HepG2 (cell line): ENCODE measurements around the gene ARG2. TPM values are rescaled to one million over a fixed set of nuclear protein-coding genes. Genes with fewer than 3 reads are reported as not detected.

Experiments
- ARID4A ChIP-seq: sonication (generic); formaldehyde crosslinking; IDR thresholded peaks from 2 replicates; pipeline ENCODE4 v1.5.0; 2020; ENCODE audit warnings: mild to moderate bottlenecking, missing genetic modification reagents, borderline replicate concordance
- HNF1B ChIP-seq: sonication (generic); formaldehyde crosslinking; IDR thresholded peaks from 2 replicates; pipeline ENCODE4 v1.5.1; 2020; ENCODE audit warnings: mild to moderate bottlenecking, moderate library complexity, missing genetic modification reagents
- KMT2B ChIP-seq: IDR thresholded peaks from 2 replicates; pipeline ENCODE4 v1.6.1; 2016; ENCODE audit warnings: missing genetic modification reagents, missing compliant biosample characterization
- NR2F2 ChIP-seq: IDR thresholded peaks from 2 replicates; pipeline ENCODE4 v1.6.1; 2012; ENCODE audit warnings: low read depth, inconsistent platforms, borderline replicate concordance
- RBFOX2 ChIP-seq: fragments of 200-400 bp; formaldehyde crosslinking; IDR thresholded peaks from 2 replicates; pipeline ENCODE4 v1.6.1; 2017; ENCODE audit warnings: low read depth, mild to moderate bottlenecking, low read length
- RFX5 ChIP-seq: IDR thresholded peaks from 2 replicates; pipeline ENCODE4 v1.6.1; 2011; ENCODE audit warnings: low read depth, low read length, improper control_type of control experiment
- SMYD3 ChIP-seq: sonication (generic); formaldehyde crosslinking; IDR thresholded peaks from 2 replicates; pipeline ENCODE4 v1.8.1; 2023; ENCODE audit warnings: mild to moderate bottlenecking, missing genetic modification reagents
- TEAD2 ChIP-seq: sonication (generic); formaldehyde crosslinking; IDR thresholded peaks from 2 replicates; pipeline ENCODE4 v1.9.0; 2021; ENCODE audit warnings: missing genetic modification reagents
- ZBTB1 ChIP-seq: sonication (generic); formaldehyde crosslinking; IDR thresholded peaks from 2 replicates; pipeline ENCODE4 v1.4.0; 2020; ENCODE audit warnings: missing genetic modification reagents, borderline replicate concordance
- ZFY ChIP-seq: sonication (generic); formaldehyde crosslinking; IDR thresholded peaks from 2 replicates; pipeline ENCODE4 v1.4.0; 2020; ENCODE audit warnings: missing genetic modification reagents
- ZGPAT ChIP-seq: IDR thresholded peaks from 2 replicates; pipeline ENCODE4 v1.6.1; 2016; ENCODE audit warnings: mild to moderate bottlenecking
- ZNF280D ChIP-seq: sonication (generic); formaldehyde crosslinking; IDR thresholded peaks from 2 replicates; pipeline ENCODE4 v1.5.1; 2020; ENCODE audit warnings: mild to moderate bottlenecking, missing genetic modification reagents
- ZNF547 ChIP-seq: sonication (generic); formaldehyde crosslinking; IDR thresholded peaks from 2 replicates; pipeline ENCODE4 v1.5.1; 2020; ENCODE audit warnings: mild to moderate bottlenecking, missing genetic modification reagents
- ZNF557 ChIP-seq: sonication (generic); formaldehyde crosslinking; IDR thresholded peaks from 2 replicates; pipeline ENCODE4 v1.4.0; 2020; ENCODE audit warnings: missing genetic modification reagents
- polyA plus RNA-seq, 8 experiments: library from polyadenylated mRNA; depleted of rRNA in 3 of 8; stranded (reverse) in 7 of 8; unstranded in 1 of 8; fragments of >200 nt; fragmentation: Illumina TruSeq in 4 of 8; extraction: Trizol in 4 of 8; gene quantifications; 2 replicates each; pipeline versions ENCODE4 v1.2.1 to v1.2.3, GENCODE V29; 2011 to 2016; ENCODE audit warnings: low read depth in 4 of 8, missing spikeins in 1 of 8, mixed read lengths in 1 of 8; ENCODE audit not compliant: insufficient read depth in 1 of 8
- total RNA-seq, 5 experiments: library from RNA; depleted of rRNA; stranded (reverse); fragments of >200 nt; fragmentation: Illumina TruSeq; extraction: Trizol; gene quantifications; 2 replicates each; pipeline ENCODE4 v1.2.3, GENCODE V29; 2016; ENCODE audit warnings: low read depth in 1 of 5
- TF ChIP-seq, protein P1 (sequence below): sonication (generic); formaldehyde crosslinking; IDR thresholded peaks from 2 replicates; pipeline ENCODE4 v1.4.0; 2020; ENCODE audit warnings: missing genetic modification reagents; ENCODE audit errors: not compliant biosample characterization
- TF ChIP-seq, protein P2 (sequence below): sonication (generic); formaldehyde crosslinking; conservative IDR thresholded peaks from 2 replicates; pipeline ENCODE4 v1.8.0; 2022; ENCODE audit warnings: mild to moderate bottlenecking, moderate library complexity, missing genetic modification reagents

ARG2 gene
- total and polyA plus RNA-seq, 2 of the 13 experiments (the other 11 are each of a cell fraction or from before 2014, with no cell fraction given) = 37.5 to 73.6 TPM

- TF ChIP-seq, protein P1, sequence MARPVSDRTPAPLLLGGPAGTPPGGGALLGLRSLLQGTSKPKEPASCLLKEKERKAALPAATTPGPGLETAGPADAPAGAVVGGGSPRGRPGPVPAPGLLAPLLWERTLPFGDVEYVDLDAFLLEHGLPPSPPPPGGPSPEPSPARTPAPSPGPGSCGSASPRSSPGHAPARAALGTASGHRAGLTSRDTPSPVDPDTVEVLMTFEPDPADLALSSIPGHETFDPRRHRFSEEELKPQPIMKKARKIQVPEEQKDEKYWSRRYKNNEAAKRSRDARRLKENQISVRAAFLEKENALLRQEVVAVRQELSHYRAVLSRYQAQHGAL = no peak
- TF ChIP-seq ZNF557 (CRISPR knock-in tag) (no peak), TEAD2 (CRISPR knock-in tag) (no peak), ZGPAT (no peak; the same call in 1 of the 2 replicates), SMYD3 (CRISPR knock-in tag) (no peak), ZFY (CRISPR knock-in tag) (peak; percentile 44), ARID4A (CRISPR knock-in tag) (peak; percentile 62), NR2F2 (no peak), ZNF280D (CRISPR knock-in tag) (no peak), HNF1B (CRISPR knock-in tag) (no peak; the same call in 1 of the 2 replicates), ZBTB1 (no peak), ZNF547 (CRISPR knock-in tag) (no peak), KMT2B (0 out of 2 replicates have a peak, but pooled peaks have one; percentile 26), RBFOX2 (peak; percentile 53; the same call in 1 of the 2 replicates), RFX5 (no peak)
- TF ChIP-seq, protein P2, sequence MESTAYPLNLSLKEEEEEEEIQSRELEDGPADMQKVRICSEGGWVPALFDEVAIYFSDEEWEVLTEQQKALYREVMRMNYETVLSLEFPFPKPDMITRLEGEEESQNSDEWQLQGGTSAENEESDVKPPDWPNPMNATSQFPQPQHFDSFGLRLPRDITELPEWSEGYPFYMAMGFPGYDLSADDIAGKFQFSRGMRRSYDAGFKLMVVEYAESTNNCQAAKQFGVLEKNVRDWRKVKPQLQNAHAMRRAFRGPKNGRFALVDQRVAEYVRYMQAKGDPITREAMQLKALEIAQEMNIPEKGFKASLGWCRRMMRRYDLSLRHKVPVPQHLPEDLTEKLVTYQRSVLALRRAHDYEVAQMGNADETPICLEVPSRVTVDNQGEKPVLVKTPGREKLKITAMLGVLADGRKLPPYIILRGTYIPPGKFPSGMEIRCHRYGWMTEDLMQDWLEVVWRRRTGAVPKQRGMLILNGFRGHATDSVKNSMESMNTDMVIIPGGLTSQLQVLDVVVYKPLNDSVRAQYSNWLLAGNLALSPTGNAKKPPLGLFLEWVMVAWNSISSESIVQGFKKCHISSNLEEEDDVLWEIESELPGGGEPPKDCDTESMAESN (CRISPR knock-in tag) = 0 out of 2 replicates have a peak, but pooled peaks have one; percentile 42
Observed at GRCh38 chr14:67695394-67695949, 75.8 kb downstream of the ARG2 start, which contains the start of gene RDH11 (continued).
